Lower lobe of right lung (tissue), 2 donors: ENCODE data around the gene POLDIP2. TPM values are rescaled to one million over a fixed set of nuclear protein-coding genes. Genes with fewer than 3 reads are reported as not detected.

ENCODE experiments used
- ATAC-seq, 2 donors: fragments of 200-7000 bp; cut with Tn5 transposase; one replicate each; pipeline ENCODE4 v1.9.1; 2020 to 2022; ENCODE audit warnings: mild to moderate bottlenecking in 2 of 2, moderate library complexity in 2 of 2
- DNase-seq: peaks from one replicate; pipeline ENCODE4 v3.0.0-alpha.2; 2020
- H3K27ac ChIP-seq: fragments of 200-600 bp; one replicate; pipeline ENCODE4 v1.8.0; 2022
- H3K27me3 ChIP-seq: fragments of 200-600 bp; one replicate; pipeline ENCODE4 v1.8.0; 2022; ENCODE audit warnings: low read depth
- H3K36me3 ChIP-seq: fragments of 200-600 bp; one replicate; pipeline ENCODE4 v1.8.0; 2022; ENCODE audit warnings: mild to moderate bottlenecking
- H3K4me1 ChIP-seq: fragments of 200-600 bp; one replicate; pipeline ENCODE4 v1.8.0; 2022
- H3K4me3 ChIP-seq: fragments of 200-600 bp; one replicate; pipeline ENCODE4 v1.8.0; 2022; ENCODE audit warnings: mild to moderate bottlenecking
- H3K9me3 ChIP-seq: fragments of 200-600 bp; one replicate; pipeline ENCODE4 v1.8.0; 2022
- intact Hi-C: fragments of 100-400 bp; cut with DNase I; formaldehyde crosslinking; loops from one replicate; pipeline ENCODE4 v1.11.0; 2022
- total RNA-seq: library from RNA; stranded (reverse); fragmentation: NEBNext Ultra II Directional; extraction: Animal tissue kit (Norgen Biotek cat#: 25700); gene quantifications from one replicate; pipeline ENCODE4 v1.2.1, GENCODE V29; 2021
- TF ChIP-seq, protein P1 (sequence below): fragments of 200-600 bp; IDR thresholded peaks from one replicate; pipeline ENCODE4 v1.8.0; 2022; ENCODE audit warnings: antibody characterized with exemption, mild to moderate bottlenecking
- donor health status: DM: no; HTN: yes; CAD: no; lungs with severe emphysema.

Gene POLDIP2
- total RNA-seq, 1 donor from 2014 or later: 54.7 TPM

DNA sequence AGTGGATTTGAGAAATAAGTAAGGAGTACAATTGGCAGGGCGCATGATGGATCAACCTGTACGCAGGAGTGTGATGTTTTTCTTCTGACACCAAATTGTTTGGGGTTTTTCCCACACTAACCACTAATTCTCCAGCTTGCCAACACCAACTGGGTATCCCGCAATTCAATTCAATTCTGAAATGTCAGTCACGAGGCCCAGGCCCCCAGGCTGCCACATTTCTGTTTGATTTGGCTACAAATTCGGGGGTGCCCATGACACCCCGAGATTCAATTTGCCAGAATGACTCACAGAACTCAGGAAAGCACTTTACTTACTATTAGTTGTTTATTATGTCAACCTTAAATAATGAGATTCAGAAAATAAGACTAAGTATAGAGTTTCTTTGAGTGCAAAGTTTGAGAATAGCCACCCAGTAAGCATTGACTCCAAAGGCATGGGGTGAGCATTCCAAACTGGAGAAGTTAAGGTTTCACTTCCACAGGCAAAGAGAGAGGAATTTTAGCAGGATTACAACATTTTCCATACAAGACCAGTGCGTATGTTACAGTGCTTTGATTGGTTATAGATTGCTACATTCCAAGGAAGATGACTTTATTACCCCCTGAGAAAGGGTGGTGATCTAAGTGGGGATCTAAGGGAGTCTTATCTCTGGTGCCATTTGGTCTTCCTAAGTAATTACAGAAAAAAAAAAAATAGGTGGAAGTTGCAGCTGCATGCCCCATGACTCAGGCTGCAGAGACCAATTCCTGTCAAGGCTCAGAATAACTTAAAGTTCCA lies 37.2 kb upstream of the POLDIP2 start:
- TF ChIP-seq, protein P1, sequence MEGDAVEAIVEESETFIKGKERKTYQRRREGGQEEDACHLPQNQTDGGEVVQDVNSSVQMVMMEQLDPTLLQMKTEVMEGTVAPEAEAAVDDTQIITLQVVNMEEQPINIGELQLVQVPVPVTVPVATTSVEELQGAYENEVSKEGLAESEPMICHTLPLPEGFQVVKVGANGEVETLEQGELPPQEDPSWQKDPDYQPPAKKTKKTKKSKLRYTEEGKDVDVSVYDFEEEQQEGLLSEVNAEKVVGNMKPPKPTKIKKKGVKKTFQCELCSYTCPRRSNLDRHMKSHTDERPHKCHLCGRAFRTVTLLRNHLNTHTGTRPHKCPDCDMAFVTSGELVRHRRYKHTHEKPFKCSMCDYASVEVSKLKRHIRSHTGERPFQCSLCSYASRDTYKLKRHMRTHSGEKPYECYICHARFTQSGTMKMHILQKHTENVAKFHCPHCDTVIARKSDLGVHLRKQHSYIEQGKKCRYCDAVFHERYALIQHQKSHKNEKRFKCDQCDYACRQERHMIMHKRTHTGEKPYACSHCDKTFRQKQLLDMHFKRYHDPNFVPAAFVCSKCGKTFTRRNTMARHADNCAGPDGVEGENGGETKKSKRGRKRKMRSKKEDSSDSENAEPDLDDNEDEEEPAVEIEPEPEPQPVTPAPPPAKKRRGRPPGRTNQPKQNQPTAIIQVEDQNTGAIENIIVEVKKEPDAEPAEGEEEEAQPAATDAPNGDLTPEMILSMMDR: no peak
- intact Hi-C loops: no loop called here
- Histone ChIP-seq H3K27me3 (no peaks in the 10 kb centered on the region), H3K9me3 (no peaks in the 10 kb centered on the region), H3K4me1 (no peaks in the 10 kb centered on the region), H3K27ac (no peak overlapping the region), H3K36me3 (peaks cover 96% of the 10 kb centered on the region), H3K4me3 (no peak overlapping the region)
- DNase-seq (no peak), ATAC-seq (no peak)

GRCh38 chr17:28392491-28392890 lies 35.2 kb upstream of the POLDIP2 start:
- DNase-seq (no peak), ATAC-seq (no peak)
- TF ChIP-seq, protein P1: no peak
- Histone ChIP-seq H3K4me3 (no peak overlapping the region), H3K27me3 (no peaks in the 10 kb centered on the region), H3K9me3 (no peaks in the 10 kb centered on the region), H3K27ac (no peak overlapping the region), H3K4me1 (no peaks in the 10 kb centered on the region), H3K36me3 (peaks cover 98% of the 10 kb centered on the region)
- intact Hi-C loops: no loop called here

DNA sequence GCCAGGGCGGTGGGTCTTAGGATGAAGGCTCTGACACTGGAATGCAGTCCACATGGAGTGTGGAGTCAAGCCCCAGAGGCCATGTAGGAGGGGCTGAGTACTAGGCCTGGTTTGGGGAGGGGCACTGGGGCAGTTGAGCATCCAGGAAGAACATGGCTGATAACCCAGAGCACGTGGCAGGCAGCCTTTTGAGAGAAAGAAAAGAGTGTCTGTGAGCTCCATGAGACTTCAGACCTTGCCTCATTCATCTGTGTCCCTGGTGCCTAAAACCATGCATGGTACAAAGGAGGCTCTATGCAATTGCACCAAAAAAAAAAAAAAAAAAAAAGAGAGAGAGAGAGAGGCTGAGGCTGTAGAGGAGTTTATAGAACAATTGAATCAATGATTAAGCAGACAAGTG lies 34.1 kb upstream of the POLDIP2 start:
- ATAC-seq: no peak
- H3K4me3 ChIP-seq: no peak overlapping the region
- TF ChIP-seq, protein P1: no peak
- H3K9me3 ChIP-seq: no peaks in the 10 kb centered on the region
- no peak overlapping the region for H3K27ac ChIP-seq
- no peaks in the 10 kb centered on the region for H3K4me1 ChIP-seq
- H3K36me3 ChIP-seq: peaks cover 96% of the 10 kb centered on the region
- no peaks in the 10 kb centered on the region for H3K27me3 ChIP-seq
- DNase-seq: no peak
- intact Hi-C loops: no loop called here

DNA sequence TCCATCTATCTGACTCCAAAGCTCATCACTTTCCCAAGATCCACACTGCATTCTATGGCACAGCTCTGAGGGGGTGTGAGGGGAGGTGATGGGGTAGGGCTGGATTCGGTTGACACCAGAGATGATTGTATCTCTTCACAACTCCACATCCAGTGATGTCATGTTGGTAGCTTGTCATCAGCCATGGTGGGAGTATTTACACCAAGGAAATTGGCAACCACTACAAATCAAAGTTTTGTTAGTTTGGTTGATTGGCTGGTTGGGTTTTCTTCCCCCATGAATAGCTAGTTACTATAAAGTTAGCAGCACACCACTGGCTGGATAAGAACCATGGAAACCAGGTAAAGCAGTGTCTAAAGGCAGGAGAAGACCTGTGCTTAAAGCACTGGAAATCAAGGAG lies 33.7 kb upstream of the POLDIP2 start:
- intact Hi-C loops: no loop called here
- TF ChIP-seq, protein P1: no peak
- DNase-seq (no peak), ATAC-seq (no peak)
- Histone ChIP-seq H3K4me1 (no peaks in the 10 kb centered on the region), H3K27me3 (no peaks in the 10 kb centered on the region), H3K27ac (no peak overlapping the region), H3K4me3 (no peak overlapping the region), H3K36me3 (peaks cover 92% of the 10 kb centered on the region), H3K9me3 (no peaks in the 10 kb centered on the region)

DNA sequence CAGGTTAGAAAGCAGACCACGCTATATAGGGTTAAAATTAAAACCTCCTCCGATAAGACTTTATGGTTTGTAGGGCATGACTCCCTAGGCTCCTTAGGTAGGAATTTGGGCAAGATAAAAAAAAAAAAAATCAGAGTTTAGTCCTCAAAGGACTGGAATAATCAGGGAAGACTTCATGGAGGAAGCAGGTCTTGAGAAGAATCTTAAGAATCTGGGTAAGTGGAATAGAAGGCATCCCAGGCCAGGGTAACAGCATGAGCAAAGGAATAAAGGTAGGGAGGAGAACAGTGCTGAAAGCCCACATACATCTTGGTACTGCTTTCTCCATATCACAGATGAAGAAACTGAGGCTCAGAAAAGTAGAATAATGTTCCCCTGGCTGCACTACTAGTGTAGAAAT lies 33.2 kb upstream of the POLDIP2 start:
- H3K9me3 ChIP-seq: no peaks in the 10 kb centered on the region
- H3K4me1 ChIP-seq: peaks cover 2% of the 10 kb centered on the region
- DNase-seq: no peak
- H3K36me3 ChIP-seq: peaks cover 88% of the 10 kb centered on the region
- TF ChIP-seq, protein P1: no peak
- intact Hi-C loops: no loop called here
- no peaks in the 10 kb centered on the region for H3K27me3 ChIP-seq
- H3K4me3 ChIP-seq: no peak overlapping the region
- ATAC-seq: no peak
- H3K27ac ChIP-seq: no peak overlapping the region
